NCI-H187 treated with DMSO at 0.1 percent for 48 hours (cell line): ENCODE data around the gene KCNMA1.
A peak's percentile ranks its signal among the peaks of the same experiment; 100 is the strongest.

Source experiments
- DNase-seq: peaks from one replicate; lab custom pipeline; 2025; lab: John Stamatoyannopoulos, UW

The KCNMA1 gene

GRCh38 chr10:77633376-77633775 is 4.2 kb downstream of the KCNMA1 start:
- no peak for DNase-seq

- no peak for DNase-seq
These were observed 6.4 kb downstream of the KCNMA1 start for GRCh38 chr10:77631241-77631640.

- no peak for DNase-seq
These were observed 7.1 kb downstream of the KCNMA1 start for GRCh38 chr10:77630507-77630848.

- DNase-seq = no peak
These were observed 7.7 kb downstream of the KCNMA1 start for GRCh38 chr10:77629775-77630506.

- DNase-seq = no peak
These were observed 8.5 kb downstream of the KCNMA1 start for GRCh38 chr10:77628906-77629730.

GRCh38 chr10:77626266-77626935 is 11.2 kb downstream of the KCNMA1 start:
- no peak for DNase-seq

GRCh38 chr10:77625379-77625778 is 12.2 kb downstream of the KCNMA1 start:
- no peak for DNase-seq

- DNase-seq = no peak
These were observed 14.7 kb downstream of the KCNMA1 start for GRCh38 chr10:77622889-77623291.

- DNase-seq = no peak
These were observed 16.9 kb downstream of the KCNMA1 start for GRCh38 chr10:77620731-77621130.

GRCh38 chr10:77619964-77620703 is 17.5 kb downstream of the KCNMA1 start:
- peak; percentile 52 for DNase-seq

- DNase-seq = no peak
These were observed 19.5 kb downstream of the KCNMA1 start for GRCh38 chr10:77618117-77618516.

- no peak for DNase-seq
These were observed 20.8 kb downstream of the KCNMA1 start for GRCh38 chr10:77616766-77617165.

GRCh38 chr10:77614778-77615625 is 22.6 kb downstream of the KCNMA1 start:
- no peak for DNase-seq

GRCh38 chr10:77613476-77614130 is 24.0 kb downstream of the KCNMA1 start:
- DNase-seq = no peak

GRCh38 chr10:77611670-77612069 is 25.9 kb downstream of the KCNMA1 start:
- no peak for DNase-seq

- no peak for DNase-seq
These were observed 26.4 kb downstream of the KCNMA1 start for GRCh38 chr10:77611221-77611620.

- no peak for DNase-seq
These were observed 27.8 kb downstream of the KCNMA1 start for GRCh38 chr10:77609781-77610272.

GRCh38 chr10:77608281-77608680 is 29.3 kb downstream of the KCNMA1 start:
- no peak for DNase-seq

- no peak for DNase-seq
These were observed 30.9 kb downstream of the KCNMA1 start for GRCh38 chr10:77606751-77607150.

GRCh38 chr10:77605466-77605865 is 32.1 kb downstream of the KCNMA1 start:
- DNase-seq = no peak

GRCh38 chr10:77604941-77605351 is 32.7 kb downstream of the KCNMA1 start:
- DNase-seq = no peak
